Astrocyte of the cerebellum (primary cell): ENCODE results near the gene KEL.
"Not testable (repeated sequence)": the region's sequence is repeated elsewhere in the genome, so short reads cannot be mapped to it uniquely, and the experiment has no call there.

ENCODE experiments used
- DNase-seq: peaks from one replicate; pipeline ENCODE4 v3.0.0-alpha.2; 2011; ENCODE audit warnings: low read depth
- H3K4me3 ChIP-seq: 2 replicates; pipeline ENCODE4 v1.5.1; 2011; ENCODE audit warnings: mild to moderate bottlenecking, low read depth, low read length, moderate library complexity
- CTCF ChIP-seq: IDR thresholded peaks from 2 replicates; pipeline ENCODE4 v1.5.1; 2012; ENCODE audit warnings: low read length, low read depth, moderate library complexity, mild to moderate bottlenecking; ENCODE audit errors: missing control alignments
- in situ Hi-C: cut with HindIII; loops from 2 replicates; pipeline ENCODE4 v1.10.0; 2017; ENCODE audit warnings: low sequenced_read_pairs

The KEL gene

DNA sequence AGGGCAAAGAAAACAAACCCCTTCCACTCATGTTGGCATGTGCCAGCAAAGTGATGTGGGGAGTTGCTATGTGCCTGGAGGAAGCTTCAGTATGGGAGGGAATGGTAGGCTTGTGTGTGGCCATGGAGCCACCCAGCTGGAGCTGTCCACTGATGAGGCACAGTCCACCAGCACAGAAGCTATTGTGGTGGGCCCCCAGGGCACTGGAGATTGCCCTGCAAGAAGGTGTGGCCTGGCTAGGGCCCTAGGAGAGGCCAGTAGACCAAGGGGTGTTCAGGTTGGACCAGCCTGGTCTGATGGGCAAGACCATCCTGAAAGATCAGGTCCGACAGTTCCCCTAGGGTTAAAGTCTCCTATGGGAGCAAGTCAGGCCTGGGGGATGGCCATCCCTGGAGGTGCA lies 22.1 kb upstream of the KEL start:
- DNase-seq = no peak
- TF ChIP-seq CTCF = no peak
- H3K4me3 ChIP-seq = no peak overlapping the region
- in situ Hi-C loops = loop anchor here (5.0 kb wide), 1 partner anchor 67 kb away; no protein-coding TSS in a partner anchor

- no peak for DNase-seq
- TF ChIP-seq CTCF = no peak
- in situ Hi-C loops = loop anchor here (5.0 kb wide), 1 partner anchor 67 kb away; no protein-coding TSS in a partner anchor
- H3K4me3 ChIP-seq = no peak overlapping the region
Observed at GRCh38 chr7:142983825-142984224, 21.7 kb upstream of the KEL start.

GRCh38 chr7:142978402-142978801 lies 16.2 kb upstream of the KEL start:
- H3K4me3 ChIP-seq, in situ Hi-C loops, DNase-seq: not testable (repeated sequence)

DNA sequence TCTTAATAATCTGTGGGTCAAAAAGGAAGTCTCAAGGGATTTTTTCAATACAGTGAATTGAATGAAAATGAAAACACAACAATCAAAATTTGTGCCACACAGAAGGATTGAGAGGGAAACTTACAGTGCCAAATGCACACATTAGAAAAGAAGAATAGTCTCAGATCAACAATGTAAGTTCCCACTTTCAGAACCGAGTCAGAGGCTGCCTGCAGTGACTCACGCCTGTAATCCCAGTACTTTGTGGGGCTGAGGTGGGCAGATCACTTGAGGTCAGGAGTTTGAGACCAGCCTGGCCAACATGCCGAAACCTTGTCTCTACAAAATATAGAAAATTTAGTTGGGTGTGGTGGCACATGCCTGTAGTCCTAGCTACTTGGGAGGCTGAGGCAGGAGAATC lies 12.5 kb upstream of the KEL start:
- in situ Hi-C loops = no loop called here
- no peak for DNase-seq
- TF ChIP-seq CTCF = no peak
- H3K4me3 ChIP-seq = no peak overlapping the region

DNA sequence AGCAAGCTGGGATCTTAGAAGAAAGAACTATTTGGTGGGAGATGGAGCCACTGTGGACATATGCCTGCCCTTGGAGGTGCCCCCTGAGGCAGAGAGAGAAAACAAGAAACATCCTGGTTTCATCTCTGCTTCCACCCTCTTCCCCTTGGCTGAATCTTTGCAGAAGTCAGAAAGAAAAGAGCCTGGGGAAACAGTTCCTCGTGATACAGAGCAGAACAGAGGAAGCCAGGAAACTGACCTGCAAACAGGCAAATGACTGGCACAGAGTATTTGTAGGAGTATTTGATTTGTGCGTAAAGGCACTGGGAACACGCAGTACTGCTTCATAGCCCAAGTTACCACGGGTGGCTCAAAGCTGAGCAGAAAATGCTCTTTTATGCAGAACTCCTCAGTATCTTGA lies 7.0 kb upstream of the KEL start:
- no peak overlapping the region for H3K4me3 ChIP-seq
- TF ChIP-seq CTCF = no peak
- in situ Hi-C loops = no loop called here
- no peak for DNase-seq

DNA sequence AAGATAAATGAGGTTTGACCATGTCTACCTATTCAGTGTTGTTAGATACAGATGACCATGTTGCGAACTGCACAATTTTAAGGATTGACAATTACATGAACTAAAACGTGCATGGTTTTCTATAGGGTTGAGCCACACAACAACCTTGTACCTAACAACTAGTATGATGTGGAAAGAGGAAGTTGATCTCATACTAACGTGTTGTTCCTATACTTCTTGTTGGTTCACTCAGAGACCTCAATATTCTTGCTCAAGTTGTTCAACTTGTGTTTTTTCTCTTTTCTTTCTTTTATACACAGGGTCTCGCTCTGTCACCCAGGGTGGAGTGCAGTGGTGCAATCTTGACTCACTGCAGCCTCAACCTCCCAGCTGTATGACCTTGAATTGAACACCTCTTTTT lies 6.1 kb upstream of the KEL start:
- TF ChIP-seq CTCF = no peak
- no peak overlapping the region for H3K4me3 ChIP-seq
- no peak for DNase-seq
- in situ Hi-C loops = no loop called here

- in situ Hi-C loops = no loop called here
- no peak overlapping the region for H3K4me3 ChIP-seq
- no peak for TF ChIP-seq CTCF
- no peak for DNase-seq
Observed at GRCh38 chr7:142964502-142965246, 2.5 kb upstream of the KEL start.
